NCI-H2227 treated with DMSO at 0.1 percent for 48 hours (cell line): ENCODE measurements around the gene MAP3K3.

Experiments used
- DNase-seq: peaks from one replicate; lab custom pipeline; 2025; lab: John Stamatoyannopoulos, UW

MAP3K3 gene

GRCh38 chr17:63621684-63622573, at the start of gene MAP3K3:
MAP3K3 (plus strand) TSS chr17:63622417; CDS start chr17:63622760, 343 bp downstream.
- peak; percentile 99 for DNase-seq

- DNase-seq, result no peak
Observed at GRCh38 chr17:63573634-63574033, 48.6 kb upstream of the MAP3K3 start.

- DNase-seq, result no peak
Observed at GRCh38 chr17:63578027-63578768, 44.0 kb upstream of the MAP3K3 start.

GRCh38 chr17:63578769-63579111, 43.5 kb upstream of the MAP3K3 start:
- DNase-seq, result no peak

GRCh38 chr17:63579633-63580032, 42.6 kb upstream of the MAP3K3 start:
- no peak for DNase-seq

- no peak for DNase-seq
Observed at GRCh38 chr17:63587770-63588169, 34.4 kb upstream of the MAP3K3 start.

GRCh38 chr17:63588797-63589196, 33.4 kb upstream of the MAP3K3 start:
- no peak for DNase-seq

GRCh38 chr17:63589646-63590045, 32.6 kb upstream of the MAP3K3 start:
- DNase-seq, result no peak

GRCh38 chr17:63592797-63593196, 29.4 kb upstream of the MAP3K3 start:
- no peak for DNase-seq

GRCh38 chr17:63595132-63595531, 27.1 kb upstream of the MAP3K3 start:
- no peak for DNase-seq

GRCh38 chr17:63596856-63597586, 25.2 kb upstream of the MAP3K3 start:
- DNase-seq, result peak; percentile 93

- DNase-seq, result no peak
Observed at GRCh38 chr17:63598281-63598680, 23.9 kb upstream of the MAP3K3 start.

- DNase-seq, result peak; percentile 87
Observed at GRCh38 chr17:63600569-63601438, 21.4 kb upstream of the MAP3K3 start, which contains the start of gene TACO1. TACO1 (plus strand) TSS chr17:63600895; CDS start chr17:63601084, 189 bp downstream.

- no peak for DNase-seq
Observed at GRCh38 chr17:63601439-63602371, 20.5 kb upstream of the MAP3K3 start.

- no peak for DNase-seq
Observed at GRCh38 chr17:63609816-63610573, 12.2 kb upstream of the MAP3K3 start.

GRCh38 chr17:63610854-63611253, 11.4 kb upstream of the MAP3K3 start:
- DNase-seq, result no peak

- no peak for DNase-seq
Observed at GRCh38 chr17:63611354-63611753, 10.9 kb upstream of the MAP3K3 start.

- DNase-seq, result no peak
Observed at GRCh38 chr17:63613663-63614062, 8.6 kb upstream of the MAP3K3 start.

GRCh38 chr17:63621229-63621683, 961 bp upstream of the MAP3K3 start:
- DNase-seq, result no peak
